Measurements from ENCODE around the gene THAP4. TPM values are rescaled to one million over a fixed set of nuclear protein-coding genes. Genes with fewer than 3 reads are reported as not detected.

Gene THAP4
- total RNA-seq, 1 donor from 2014 or later = 54.8 TPM

DNA sequence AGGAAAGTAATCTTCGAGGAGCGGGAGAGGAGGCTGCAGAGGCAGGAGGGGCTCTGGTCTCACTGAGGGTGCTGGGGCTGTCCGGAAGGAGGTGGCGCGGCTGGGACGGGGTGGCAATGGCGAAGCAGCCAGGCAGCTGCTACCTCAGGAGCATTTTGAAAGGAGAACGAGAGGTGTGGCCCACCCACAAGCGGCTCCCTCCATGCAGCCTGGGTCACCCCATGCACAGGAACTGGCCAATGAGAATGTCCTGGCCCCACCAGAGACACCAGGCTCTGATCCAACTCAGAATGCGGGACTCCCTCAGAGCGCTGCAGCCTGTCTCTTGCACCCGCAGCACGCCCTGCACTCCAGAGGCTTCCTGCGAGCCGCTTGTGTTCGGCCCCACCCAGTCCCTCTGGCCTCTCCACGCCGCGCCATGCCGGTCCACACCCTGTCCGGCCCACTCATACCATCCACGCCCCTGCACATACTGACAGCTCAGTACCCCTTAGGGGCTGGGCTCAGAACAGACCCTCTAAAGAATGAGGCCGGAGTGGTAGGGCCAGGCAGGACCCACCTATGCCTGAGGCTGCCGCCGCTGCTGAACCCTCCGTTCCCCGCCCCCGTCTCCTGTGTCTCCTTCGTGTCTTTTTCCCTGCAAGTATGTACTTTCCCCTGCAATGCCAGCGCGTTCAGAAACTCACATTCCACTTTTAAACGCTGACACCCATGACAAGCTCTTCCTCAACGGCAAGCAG lies 84.8 kb downstream of the THAP4 start:
- H3K36me3 ChIP-seq (ENCODE audit: control insufficient read depth, insufficient read depth, low read length) = no peaks in the 10 kb centered on the region
- no peak for DNase-seq (ENCODE audit: low read depth)
- no peak overlapping the region for H3K4me3 ChIP-seq (ENCODE audit: low read depth, low read length)
- TF ChIP-seq, protein P1, sequence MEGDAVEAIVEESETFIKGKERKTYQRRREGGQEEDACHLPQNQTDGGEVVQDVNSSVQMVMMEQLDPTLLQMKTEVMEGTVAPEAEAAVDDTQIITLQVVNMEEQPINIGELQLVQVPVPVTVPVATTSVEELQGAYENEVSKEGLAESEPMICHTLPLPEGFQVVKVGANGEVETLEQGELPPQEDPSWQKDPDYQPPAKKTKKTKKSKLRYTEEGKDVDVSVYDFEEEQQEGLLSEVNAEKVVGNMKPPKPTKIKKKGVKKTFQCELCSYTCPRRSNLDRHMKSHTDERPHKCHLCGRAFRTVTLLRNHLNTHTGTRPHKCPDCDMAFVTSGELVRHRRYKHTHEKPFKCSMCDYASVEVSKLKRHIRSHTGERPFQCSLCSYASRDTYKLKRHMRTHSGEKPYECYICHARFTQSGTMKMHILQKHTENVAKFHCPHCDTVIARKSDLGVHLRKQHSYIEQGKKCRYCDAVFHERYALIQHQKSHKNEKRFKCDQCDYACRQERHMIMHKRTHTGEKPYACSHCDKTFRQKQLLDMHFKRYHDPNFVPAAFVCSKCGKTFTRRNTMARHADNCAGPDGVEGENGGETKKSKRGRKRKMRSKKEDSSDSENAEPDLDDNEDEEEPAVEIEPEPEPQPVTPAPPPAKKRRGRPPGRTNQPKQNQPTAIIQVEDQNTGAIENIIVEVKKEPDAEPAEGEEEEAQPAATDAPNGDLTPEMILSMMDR (IDR thresholded peaks at IDR 0.05; ENCODE audit: insufficient read depth, low read length, severe bottlenecking) = no peak
- H3K27me3 ChIP-seq (ENCODE audit: control insufficient read depth, insufficient read depth, low read length) = no peaks in the 10 kb centered on the region
- FAIRE-seq = no peak

DNA sequence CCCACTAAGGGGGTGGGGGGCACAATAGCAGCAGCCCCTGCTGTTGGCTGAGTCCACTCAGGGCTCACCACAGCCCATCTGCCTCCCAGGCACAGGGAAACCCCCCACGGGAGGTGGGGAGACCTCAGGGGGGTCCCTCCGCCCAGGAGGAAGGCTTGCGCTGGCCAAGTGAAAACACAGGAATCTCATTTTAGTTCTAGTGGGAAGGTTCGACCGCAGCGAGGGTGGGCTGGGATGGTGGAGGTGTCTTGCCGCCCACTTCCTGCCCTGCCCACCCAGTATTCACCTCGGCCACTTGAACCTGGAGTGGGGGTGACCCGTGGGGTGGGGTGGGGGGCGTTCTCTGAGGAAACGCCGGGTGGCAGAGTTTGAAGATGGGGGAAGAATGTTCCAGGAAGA lies 85.4 kb downstream of the THAP4 start:
- Histone ChIP-seq H3K4me3 (ENCODE audit: low read depth, low read length) (no peak overlapping the region), H3K36me3 (ENCODE audit: control insufficient read depth, insufficient read depth, low read length) (no peaks in the 10 kb centered on the region), H3K27me3 (ENCODE audit: control insufficient read depth, insufficient read depth, low read length) (no peaks in the 10 kb centered on the region)
- no peak for DNase-seq (ENCODE audit: low read depth)
- FAIRE-seq = no peak
- TF ChIP-seq, protein P1 (IDR thresholded peaks at IDR 0.05; ENCODE audit: insufficient read depth, low read length, severe bottlenecking) = no peak

DNA sequence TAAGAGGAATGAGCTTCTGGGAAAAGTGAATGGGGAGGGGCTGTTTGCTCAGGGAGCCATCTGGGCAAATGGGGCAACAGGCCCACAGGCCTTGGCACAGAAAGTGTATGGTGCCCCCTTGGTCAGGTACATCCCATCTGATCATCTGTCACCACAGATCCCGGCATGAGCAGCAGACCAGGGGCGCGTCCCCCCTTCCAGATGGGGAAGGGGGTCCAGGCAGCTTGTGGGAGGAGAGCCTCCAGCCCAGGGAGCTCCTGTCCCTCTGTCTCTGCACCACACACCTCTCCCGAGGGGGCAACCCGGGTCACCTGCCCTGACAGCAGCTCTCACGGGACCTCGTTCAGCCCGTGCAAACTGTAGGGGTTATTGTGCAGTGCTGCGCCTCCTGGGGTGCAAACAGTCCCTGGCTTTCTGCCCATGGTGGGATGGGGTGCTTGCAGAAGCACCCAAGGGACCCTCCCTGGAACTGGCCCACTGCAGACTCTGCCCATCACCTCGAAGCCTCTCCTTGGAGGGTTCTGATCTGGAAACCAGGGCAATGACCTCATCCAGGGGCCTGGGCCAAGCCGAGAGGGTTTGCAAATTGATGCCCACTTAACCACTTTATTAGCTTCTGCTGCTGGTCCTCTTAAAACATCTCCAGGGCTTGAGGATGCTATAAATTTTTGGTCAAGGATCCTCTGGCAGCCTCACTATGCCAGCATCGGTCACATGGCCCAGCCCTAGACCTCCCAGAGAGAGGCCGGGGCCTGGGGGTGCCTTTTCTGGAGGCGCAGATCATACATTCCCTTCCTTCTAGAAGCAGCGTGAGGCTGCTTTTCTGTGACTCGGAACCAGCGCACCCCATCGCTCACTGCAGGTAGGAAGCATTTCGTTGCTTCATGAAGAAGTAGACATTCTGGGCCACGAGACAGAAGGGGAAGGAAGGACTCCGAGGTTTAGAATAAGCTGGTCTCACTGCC lies 86.1 kb downstream of the THAP4 start:
- FAIRE-seq = no peak
- TF ChIP-seq, protein P1 (IDR thresholded peaks at IDR 0.05; ENCODE audit: insufficient read depth, low read length, severe bottlenecking) = no peak

DNA sequence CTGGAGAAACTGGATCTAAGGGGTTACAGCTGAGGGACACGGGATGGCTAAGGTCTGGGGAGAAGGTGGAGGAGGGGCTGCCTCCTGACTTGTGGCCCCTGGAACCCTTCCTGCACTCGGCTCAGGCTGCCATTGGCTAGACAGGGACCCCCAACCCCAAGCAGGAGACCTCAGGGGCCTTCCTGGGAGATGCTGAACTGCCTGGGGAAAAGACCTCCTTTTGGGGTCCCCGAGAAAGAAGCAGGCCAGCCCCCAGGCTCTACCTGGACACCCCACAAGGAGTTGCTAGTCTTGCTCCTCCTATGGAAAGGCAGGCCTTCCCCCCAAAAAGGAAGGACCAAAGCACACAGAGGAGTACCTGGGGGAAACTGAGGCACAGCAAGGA lies 88.5 kb downstream of the THAP4 start:
- DNase-seq (ENCODE audit: low read depth) (no peak), FAIRE-seq (no peak)
- no peaks in the 10 kb centered on the region for H3K36me3 ChIP-seq (ENCODE audit: control insufficient read depth, insufficient read depth, low read length)
- TF ChIP-seq, protein P1 (IDR thresholded peaks at IDR 0.05; ENCODE audit: insufficient read depth, low read length, severe bottlenecking) = no peak
- no peaks in the 10 kb centered on the region for H3K27me3 ChIP-seq (ENCODE audit: control insufficient read depth, insufficient read depth, low read length)
- H3K4me3 ChIP-seq (ENCODE audit: low read depth, low read length) = no peak overlapping the region

More for the DNA sequence above, 86.1 kb downstream of the THAP4 start:
- Histone ChIP-seq H3K36me3 (ENCODE audit: control insufficient read depth, insufficient read depth, low read length) (no peaks in the 10 kb centered on the region), H3K27me3 (ENCODE audit: control insufficient read depth, insufficient read depth, low read length) (no peaks in the 10 kb centered on the region), H3K4me3 (ENCODE audit: low read depth, low read length) (no peak overlapping the region)
- DNase-seq (ENCODE audit: low read depth) = no peak

DNA sequence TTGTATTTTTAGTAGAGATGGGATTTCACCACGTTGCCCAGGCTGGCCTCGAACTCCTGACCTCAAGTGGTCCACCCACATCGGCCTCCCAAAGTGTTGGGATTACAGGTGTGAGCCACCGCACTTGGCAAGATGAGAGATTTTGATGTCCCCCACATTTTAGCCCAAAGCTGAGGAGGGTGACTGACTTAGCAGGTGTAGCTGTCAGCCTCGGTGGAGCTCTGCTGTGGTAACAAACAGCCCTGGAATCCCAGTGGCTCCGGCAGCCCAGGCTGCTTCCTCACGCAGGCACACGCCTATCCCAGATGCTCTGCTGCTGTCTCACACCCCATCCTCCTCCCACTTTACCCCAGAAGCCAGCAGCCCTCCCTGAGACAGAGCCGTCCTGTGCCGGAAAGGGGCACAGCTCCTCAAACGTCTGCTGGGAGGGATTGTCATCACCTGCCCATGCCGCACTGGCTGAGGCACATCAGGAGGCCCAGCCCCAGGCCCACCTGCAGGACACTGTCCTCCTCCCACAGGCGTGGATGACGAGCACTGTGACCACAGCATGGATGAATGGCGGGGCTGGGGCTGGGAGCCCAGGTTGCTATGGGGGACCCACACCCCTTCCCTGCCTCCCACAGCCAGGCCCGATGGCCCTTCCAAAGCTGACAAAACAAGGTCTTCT lies 89.0 kb downstream of the THAP4 start:
- DNase-seq (ENCODE audit: low read depth) = no peak
- FAIRE-seq = no peak
- no peak overlapping the region for H3K4me3 ChIP-seq (ENCODE audit: low read depth, low read length)
- no peaks in the 10 kb centered on the region for H3K36me3 ChIP-seq (ENCODE audit: control insufficient read depth, insufficient read depth, low read length)
- no peaks in the 10 kb centered on the region for H3K27me3 ChIP-seq (ENCODE audit: control insufficient read depth, insufficient read depth, low read length)
- TF ChIP-seq, protein P1 (IDR thresholded peaks at IDR 0.05; ENCODE audit: insufficient read depth, low read length, severe bottlenecking) = no peak
